Kidney capillary endothelial cell (primary cell): ENCODE results near the gene TFF2.

Source experiments
- DNase-seq: peaks from one replicate; pipeline ENCODE4 v3.0.0-alpha.2; 2018; ENCODE audit warnings: low spot score

The TFF2 gene

DNA sequence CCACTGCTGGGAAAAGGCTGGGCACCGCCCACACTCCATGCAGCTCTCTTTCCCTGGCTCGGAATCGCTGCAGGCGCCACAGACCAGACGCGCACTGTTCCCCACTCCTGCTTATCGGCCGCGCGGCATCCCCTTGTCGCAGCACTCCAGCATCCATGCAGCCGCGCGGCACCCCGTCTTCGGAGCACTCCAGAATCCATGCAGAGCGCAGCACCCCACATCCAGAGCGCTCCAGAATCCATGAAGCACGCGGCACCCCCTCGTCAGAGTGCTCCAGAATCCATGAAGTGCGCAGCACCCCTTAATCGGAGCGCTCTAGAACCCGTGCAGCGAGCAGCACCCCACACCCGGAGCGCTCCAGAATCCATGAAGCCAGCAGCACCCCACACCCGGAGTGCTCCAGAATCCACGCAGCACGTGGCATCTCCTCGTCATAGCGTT lies 45.1 kb downstream of the TFF2 start:
- DNase-seq = no peak

DNA sequence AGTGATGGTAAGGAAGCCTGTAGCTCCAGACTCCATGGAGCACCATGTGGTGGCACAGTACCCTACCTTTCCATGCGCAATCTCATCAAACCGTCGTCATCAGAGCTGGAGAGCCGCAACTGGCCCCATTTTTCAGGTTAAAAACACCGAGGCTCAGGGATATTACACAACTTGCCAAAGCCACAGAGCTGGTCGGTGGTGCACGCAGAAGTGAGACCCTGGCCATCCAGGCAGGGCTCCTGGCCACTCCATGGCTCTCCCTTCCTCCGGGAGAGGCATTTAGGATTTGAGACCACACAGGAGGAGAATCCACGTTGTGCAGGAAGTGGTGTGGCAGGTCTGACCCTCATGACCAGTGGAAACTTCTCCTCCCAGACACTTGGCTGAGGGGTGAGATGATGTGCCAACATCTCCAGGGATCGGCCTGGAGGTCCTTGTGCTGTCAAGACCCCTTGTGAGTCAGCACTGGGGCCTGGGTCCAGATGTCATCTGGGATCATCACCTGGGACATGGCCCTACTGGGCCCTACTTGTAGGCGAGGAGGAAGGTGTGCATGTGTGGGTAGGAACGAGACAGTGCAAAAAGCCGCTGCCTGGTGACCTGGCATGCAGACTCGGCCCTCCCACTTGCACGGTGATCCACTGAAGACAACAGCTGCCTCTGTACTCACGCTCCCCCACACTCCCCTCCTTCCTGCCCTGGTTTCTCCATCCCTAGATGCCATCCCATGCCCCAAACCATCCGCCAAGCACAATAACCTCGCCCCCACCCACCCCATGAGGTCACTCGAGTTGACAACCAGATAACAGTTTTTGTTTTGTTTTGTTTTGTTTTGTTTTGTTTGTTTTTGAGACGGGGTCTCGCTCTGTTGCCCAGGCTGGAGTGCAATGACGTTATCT lies 46.0 kb downstream of the TFF2 start:
- DNase-seq = no peak

DNA sequence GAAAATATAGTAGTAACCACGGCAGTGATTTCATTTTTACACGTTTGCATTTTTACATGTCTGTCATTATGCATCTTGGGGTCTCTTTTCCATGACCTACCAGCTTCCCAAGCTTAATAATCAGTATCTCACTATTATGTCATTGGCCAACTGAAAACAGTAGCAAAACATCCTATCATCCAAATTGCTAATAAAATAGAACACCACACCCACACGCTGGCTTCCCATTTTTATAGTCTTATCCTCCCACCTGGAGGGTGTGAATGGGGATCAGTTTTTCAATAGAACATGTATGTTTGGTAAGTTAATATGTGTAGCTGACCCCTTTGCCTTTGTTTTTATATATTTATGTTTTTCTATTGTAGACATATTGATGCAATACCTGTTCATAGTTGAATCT lies 47.4 kb downstream of the TFF2 start:
- DNase-seq = no peak

DNA sequence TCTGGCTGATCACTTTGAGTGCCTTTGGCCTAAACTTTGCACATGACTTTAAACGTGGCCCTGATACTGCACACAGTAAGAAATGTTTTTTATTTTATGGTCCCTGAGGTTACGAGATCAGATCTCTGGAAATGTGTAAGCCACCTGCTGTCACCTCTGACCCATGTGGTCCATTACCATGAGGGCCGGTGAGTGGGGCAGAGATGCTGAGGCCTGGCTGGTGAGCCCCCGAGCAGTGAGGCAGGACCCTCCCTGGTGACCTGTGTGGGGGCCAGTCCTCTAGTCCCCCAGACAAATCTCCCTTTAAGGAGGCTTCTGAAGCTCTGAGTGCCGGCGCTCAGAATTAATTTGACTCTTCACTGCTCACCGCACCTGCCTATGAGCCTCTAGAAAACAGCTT lies 48.0 kb downstream of the TFF2 start:
- no peak for DNase-seq

DNA sequence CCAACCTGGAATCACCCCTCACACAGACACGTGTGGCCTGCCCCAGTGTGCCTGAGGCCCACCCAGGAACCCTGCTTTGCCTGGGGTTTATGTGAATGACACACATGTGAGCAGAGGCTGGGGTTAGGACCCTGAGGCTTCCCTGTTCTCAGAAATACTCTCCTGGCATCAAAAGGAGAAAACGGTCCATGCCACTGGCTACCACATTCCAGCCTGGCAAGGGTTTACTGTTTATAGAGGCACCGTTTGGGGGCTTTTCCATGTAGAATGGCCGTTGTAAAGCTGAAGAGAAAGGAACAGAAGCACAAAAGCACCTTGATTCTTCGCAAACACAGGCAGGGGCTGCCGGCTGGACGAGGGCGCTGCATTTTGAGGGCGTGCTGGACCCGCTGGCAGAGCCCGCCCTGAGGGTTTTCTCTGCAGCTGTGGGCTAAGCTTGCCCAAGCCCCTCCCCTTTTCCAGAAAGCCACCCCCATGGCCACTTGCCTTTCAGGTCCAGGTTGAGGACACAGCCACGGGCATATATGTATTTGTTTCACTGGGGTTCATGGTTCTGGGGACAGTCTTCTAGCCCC lies 48.6 kb downstream of the TFF2 start:
- no peak for DNase-seq

DNA sequence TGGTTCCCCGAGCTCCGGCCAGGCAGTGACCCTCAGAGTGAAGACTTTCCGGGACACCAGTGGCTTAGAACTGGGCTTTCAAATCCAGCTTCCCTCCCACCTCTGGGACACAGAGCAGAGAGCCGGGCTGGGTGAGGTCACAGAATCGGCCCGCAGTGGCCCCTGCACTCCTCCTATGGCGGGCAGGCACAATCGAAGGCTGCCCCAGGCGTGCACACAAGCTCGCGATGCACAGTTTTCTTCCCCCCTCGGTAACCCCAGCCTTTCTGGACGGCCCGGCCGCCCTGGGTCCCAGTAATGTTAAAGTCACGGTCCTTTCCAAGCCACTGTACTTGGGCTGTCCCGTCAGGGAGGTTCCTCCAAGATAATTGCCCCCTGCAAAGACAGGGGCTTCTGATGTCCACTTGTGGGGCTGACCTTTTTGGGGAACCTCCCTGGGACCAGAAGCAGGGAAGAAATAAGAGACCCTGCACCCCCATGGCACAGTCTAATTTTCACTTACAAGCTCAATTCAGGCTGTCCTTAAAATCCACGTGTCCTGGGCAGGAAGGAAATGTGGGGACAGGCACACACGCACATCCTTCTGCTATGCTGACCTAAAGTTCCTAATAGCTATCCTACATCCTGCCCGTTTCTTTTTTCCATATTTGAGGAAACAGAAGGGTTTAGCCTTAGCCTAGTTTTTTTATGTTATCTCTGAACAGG lies 49.3 kb downstream of the TFF2 start:
- DNase-seq = peak; percentile 77

DNA sequence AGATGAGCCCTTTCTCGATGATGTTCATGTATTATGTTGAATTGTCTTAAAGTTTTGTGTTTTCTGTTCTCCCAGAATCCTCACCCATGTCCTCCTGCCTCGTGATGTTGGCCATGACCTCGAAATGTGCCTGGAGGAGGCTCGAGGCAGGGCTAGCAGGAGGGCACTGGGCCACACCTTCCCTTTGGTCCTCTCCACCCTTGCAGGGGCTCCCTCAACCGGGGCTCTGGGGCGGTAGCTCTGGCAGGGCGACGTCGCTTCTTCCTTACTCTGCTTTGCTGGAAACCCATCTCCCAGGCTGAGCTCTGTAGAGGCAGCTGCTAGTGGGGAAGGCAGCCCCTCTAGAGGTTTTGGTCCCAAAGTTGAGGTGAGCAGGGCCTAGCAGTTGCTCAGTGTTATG lies 49.8 kb downstream of the TFF2 start:
- no peak for DNase-seq

DNA sequence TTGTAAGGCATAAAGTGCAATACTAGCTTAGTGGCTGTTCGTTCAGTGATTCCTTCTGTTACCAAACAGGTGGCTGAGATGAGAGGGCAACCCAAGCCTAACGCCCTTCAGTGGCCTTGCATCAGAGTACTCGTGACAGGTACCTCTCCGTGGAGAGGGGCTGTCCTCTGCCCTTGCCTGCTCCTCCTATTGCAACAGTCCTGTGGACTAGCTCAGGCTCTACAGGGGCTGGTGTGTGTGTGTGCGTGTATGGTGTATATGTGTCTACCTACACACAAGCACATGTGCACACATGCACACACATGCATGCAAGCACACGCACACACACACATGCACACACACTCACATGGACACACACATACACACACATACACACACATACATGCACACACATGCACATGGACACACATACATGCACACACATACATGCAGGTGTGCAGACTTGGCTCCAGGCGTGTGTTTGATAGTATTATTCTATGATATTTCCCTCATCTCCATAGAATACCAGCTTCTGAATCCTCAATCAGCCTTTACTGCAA lies 50.7 kb downstream of the TFF2 start:
- no peak for DNase-seq

DNA sequence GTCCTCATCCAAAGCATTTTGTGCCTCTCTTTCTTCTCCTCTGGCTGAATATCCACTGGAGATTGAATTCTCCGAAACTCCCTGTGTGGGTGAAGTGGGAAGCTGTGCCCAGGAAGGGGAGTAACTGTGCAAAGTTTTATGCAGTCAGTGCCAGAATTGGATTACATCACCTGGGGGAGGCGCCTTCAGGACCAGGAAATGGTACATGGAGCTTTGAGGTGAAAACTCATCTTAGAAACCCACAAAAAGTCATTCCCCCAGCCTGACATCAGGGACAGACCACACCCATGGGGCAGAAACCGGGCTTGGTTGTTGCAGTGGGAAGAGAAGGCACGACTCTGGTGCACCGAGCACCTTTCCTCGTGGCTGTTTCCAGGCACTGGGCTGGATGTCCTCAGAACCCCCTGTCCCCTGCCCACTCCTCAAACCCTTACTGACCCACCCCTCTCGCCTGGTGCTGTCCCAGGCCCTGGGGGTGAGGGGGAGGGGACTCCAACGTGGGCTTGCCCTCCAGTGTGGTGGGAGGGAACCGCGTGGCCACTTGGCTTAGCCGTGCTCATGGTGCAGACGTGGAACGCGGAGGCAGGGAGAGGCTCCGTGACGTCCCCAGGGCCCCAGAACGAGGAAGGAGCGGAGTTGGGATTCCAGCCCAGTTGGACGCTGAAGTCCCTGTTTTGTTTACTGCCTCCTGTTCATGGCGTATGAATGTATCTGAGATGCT lies 51.3 kb downstream of the TFF2 start:
- DNase-seq = no peak

DNA sequence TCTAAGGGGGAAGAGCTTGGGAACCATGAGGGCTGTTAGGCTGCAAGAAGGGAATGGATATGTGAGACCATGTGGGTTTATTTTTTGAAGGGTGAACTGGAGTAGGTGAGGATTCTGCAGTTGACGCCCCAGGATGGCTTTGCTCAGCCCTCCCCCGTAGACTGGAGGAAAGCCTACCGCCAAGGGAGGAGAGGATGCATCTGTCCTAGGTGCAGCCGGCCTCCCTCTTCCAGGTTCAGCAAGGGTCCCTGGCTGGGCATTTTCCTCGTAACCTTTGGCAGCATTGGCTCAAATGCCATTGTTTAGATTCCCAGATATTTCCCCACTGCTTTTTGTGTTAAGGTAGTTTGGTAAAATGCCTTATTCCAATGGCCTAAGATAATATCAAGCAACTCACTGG lies 52.1 kb downstream of the TFF2 start:
- DNase-seq = no peak

DNA sequence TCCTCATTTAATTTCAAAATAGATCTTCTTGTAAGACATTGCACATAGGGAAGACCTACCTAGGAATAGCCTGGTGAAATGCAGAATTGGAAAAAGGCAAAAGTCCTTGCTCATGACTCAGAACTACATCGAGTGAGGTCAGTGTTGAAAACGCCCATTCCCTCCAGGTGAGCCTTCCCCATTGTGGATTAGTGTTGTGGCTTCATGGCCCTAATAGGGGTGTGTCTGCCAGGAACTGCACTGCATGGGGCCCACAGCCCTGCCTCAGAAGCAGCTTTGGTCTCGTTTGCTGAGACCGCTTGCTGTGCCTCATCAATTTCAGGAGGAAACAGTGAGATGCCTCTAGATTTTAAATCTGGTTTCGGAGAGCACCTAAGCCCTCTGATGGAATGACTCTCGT lies 52.6 kb downstream of the TFF2 start:
- no peak for DNase-seq

DNA sequence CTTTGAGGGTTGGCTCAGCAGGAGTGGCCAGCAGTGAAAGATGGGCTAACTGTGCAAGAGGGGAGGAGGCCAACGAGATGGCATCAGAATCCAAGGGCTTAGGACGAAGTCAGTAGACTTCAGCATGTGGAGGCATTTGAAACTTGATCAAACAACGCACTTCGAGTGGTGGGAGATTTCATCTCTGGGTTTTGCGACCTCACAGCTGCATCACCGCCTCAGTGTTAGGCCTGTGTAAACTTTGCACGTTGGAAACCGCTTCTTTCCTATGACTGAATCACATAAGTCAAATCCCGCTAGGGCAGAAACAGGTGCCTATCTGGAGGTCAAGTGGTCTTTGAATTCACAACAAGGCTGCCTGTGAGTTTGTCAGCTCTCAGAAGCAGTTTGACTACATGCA lies 53.4 kb downstream of the TFF2 start:
- no peak for DNase-seq

DNA sequence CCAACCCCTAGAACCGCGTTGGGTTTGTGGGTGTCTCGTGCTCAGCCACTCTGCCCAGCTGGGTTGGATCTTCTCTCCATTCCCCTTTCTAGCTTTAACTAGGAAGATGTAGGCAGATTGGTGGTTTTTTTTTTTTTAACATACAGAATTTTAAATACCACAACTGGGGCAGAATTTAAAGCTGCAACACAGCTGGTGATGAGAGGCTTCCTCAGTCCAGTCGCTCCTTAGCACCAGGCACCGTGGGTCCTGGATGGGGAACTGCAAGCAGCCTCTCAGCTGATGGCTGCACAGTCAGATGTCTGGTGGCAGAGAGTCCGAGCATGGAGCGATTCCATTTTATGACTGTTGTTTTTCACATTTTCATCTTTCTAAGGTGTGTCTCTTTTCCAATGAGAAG lies 54.3 kb downstream of the TFF2 start:
- DNase-seq = no peak
